Stimulated activated CD4-positive, alpha-beta T cell treated with anti-CD3 and anti-CD28 coated beads, Interleukin-4, amount 100 ng/mL, for 24 hours (primary cell): ENCODE data around the gene LSMEM2.
"Not testable (repeated sequence)": the region's sequence is repeated elsewhere in the genome, so short reads cannot be mapped to it uniquely, and the experiment has no call there.

Experiments used
- DNase-seq: peaks from one replicate; pipeline ENCODE4 v3.0.0-alpha.2; 2020

LSMEM2 gene

DNA sequence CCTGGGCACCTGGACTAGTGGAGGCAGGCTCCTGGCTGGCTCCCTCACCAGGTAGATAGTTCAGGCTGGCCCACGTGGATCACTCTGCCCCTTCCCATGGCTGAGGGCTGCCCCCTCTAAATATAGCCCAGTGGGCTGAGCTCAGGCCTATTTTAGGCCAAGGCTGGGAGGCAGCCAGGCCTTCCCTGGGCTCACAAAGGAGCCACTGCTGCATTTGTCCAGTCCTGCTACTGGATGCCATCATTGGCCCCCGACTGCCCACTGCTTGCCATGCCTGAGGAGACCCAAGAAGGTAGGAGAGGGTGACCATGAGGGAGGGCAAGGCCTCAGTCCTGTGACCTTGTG lies at the start of gene LSMEM2:
LSMEM2 (plus strand) TSS at position 208 of the 345 bp plus-strand sequence; CDS start at position 235, 27 bp downstream.
- DNase-seq = no peak

DNA sequence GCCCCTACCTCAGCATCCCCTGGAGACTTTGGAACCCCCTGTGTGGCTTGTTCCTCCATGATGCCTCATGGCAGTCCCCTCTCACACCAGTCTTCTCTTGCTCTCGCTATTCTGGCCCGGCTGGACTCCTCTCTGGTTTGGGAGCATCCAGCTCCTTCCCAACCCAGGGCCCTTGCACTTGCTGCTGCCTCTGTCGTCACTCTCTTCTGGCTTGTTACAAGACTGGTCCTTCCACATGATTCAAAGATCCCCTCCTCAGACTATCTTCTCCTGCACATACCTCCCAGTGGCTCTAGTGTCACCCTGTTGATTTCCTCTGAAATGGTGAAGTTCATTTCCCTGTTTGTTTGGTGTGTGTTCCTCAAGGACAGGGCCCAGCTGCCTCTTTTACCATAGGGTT lies 49.4 kb upstream of the LSMEM2 start:
- DNase-seq = no peak

DNA sequence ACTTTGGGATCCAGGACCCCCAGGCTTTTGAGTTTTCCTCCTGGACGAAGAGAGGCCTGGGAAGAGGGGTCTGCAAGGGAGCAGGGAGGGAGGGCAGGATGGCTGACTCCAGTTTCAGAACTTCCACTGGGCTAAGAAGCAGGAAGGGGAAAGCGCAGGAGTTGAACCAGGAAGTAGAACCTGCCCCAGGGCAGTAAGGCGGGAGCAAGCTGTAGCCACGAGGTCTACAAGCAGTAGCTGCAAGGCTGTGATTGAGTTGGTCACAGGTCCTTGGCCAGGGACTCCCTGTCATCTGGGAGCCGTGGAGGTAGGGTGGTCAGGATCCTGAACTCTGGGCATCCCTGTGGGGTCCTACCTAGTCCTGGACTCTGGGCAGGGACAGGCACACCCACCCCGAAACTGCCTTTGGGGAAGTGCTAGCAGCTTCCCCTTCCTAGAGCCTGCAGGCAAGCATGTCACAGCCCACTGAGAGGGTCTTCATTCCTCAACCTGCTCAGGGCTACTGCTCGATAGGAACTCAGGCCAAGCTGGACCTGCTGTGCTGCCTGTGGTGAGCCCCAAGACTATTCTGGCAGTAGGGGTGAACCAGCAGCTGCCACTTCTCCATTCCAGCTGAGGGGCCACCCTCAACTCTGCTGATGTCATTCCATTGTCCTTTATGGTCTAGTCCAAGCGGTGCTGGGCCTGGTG lies 48.6 kb upstream of the LSMEM2 start:
- no peak for DNase-seq

DNA sequence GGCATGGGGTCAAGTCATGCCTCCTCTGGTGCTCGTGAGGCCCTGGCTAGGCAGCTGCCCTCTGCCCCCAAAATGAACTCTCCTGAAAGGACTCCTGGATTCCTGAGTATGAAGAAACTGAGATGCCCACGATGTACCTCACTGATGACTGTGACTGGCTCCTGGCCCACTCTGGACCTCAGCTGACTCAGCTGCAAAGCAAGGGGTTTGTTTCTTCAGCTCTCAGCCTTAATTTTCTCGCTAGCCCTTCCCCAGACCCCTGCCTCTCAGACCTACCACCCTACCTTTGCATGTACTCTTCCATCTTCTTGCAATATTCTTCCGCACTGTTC lies 48.1 kb upstream of the LSMEM2 start:
- DNase-seq = no peak

DNA sequence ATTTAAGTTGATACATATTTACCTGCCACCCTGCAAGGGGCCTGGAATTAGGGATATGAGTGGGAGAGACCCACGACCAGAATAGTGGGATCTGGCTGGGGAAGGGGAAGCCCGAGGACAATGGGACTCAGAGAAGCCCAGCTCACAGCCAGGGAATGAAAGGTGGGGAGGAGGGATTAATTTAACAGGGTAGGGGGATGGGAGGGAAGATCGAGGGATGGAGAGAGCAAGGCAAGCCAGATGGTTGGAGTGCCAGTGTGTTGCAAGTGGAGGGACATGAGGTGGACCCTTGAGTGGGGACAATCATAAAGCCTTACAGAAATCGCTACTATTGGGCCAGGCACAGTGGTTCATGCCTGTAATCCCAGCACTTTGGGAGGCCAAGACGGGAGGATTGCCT lies 47.3 kb upstream of the LSMEM2 start:
- DNase-seq = no peak

GRCh38 chr3:50232303-50232702 lies 46.6 kb upstream of the LSMEM2 start:
- no peak for DNase-seq

GRCh38 chr3:50233176-50233575 lies 45.7 kb upstream of the LSMEM2 start:
- no peak for DNase-seq

GRCh38 chr3:50235716-50236483 lies 43.0 kb upstream of the LSMEM2 start, which contains the start of gene GNAI2:
TSS of gene GNAI2 (plus strand) at chr3:50236204. CDS start at chr3:50236336, 132 bp downstream.
- peak; percentile 99 for DNase-seq

- no peak for DNase-seq
Measured at GRCh38 chr3:50236484-50237132, 42.3 kb upstream of the LSMEM2 start.

DNA sequence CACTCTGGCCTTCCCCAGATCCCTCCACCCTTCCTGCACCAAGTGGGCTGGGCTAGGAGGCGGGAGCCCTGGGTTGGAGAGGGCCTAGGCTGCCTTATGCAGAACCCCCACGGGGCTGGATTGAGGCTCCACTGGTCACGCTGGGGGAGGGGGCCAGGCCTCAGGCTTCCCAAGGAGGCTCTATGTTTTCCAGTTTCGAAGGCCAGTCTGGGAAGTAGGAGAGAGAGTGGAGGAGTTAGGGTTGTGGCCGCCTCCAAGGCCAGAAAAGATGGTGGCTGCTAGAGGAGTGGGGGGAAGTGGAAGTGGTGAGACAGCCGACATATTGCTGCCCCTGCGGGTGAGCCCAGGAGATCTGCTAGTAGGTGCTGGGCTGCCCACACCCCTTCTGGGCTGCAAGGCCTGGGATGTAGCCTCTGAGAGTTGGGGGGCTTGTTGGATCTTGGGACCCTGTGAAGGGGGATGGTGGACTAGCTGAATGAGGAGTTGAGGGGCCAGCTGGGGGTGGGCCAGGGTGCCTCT lies 41.7 kb upstream of the LSMEM2 start:
- DNase-seq = peak; percentile 27

DNA sequence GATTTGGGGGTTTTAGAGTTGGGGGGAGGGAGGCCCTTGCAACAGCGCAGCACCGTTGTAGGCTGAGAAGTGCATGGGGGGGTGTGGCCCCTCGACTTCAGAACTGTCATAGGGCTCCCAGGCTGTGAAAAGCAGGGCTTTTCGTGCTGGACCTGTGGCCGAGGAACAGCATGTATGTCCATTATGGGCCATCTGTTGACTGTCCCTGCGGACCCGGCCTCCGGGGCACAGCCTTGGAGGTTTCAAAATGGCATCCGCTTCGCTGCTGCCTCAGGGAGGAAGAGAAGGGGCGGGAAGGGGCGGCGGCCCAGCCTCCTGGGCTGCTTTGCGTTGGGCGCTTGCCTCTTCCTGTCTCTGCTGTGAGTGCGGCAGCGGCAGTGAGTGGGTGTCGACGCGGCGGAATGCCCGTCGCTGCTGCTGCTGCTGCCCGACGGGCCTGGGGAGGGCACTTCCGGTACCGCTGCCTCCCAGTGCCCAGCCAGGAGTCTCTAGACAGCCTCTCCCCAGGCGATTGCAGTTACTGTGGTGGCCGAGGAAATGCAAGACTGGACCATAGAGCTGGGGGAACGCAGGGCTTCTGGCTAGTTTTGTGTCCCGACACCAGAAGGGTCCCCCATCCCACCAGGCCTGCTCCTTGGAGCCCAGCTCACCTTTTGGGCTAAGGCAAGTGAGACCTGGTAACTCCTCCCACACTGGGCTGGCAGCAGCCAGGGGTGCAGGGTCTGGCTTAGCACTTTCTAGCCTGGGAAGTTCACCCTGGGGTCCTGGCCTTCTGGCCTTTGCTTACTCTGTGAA lies 40.9 kb upstream of the LSMEM2 start:
- DNase-seq = peak; percentile 89

DNA sequence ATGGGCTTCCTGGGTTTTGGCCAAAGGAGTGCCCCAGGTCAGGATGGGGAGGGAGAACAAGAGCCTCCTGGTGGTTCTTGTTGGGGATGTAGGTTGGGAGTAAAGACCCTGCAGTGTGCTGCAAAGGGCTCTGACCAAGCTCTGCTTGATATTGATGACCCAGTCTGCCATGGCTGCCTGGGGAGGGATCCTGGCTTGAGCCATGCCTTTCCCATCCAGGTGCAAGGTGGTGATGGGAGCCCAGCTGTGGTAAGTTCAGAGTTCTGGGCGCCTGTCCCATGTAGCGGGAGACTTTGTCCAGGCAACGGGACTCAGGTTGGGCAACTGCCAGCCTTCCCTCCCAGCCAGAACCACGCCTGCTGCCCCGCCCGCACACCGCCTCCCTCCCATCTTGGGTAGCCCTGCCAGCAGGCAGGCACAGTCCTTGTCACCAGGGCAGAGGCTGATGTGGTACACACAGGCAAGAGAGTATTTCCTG lies 40.3 kb upstream of the LSMEM2 start:
- peak; percentile 26 for DNase-seq

- no peak for DNase-seq
Measured at GRCh38 chr3:50239649-50240048, 39.2 kb upstream of the LSMEM2 start.

DNA sequence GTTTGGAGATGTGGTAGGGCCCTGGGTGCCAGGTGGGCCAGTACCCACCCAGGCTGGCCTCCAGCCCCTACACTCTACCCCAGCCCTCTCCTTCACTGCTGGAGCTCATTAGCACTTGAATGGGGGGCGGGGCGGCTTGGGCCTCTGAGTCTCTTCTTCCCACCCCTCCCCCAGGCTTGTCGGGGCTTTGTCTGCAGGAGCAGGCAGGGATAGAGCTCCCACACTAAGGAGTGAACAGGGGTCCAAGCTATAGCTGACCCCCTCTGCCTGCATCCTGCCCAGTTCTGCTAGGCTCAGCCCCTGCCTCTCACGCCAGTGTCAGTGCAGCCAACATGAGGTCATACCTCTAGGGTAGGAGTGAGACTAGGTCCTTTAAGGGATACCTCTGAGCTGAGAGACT lies 37.7 kb upstream of the LSMEM2 start:
- no peak for DNase-seq

GRCh38 chr3:50241713-50242380 lies 37.0 kb upstream of the LSMEM2 start:
- DNase-seq = no peak

- DNase-seq = no peak
Measured at GRCh38 chr3:50242381-50242770, 36.5 kb upstream of the LSMEM2 start.

DNA sequence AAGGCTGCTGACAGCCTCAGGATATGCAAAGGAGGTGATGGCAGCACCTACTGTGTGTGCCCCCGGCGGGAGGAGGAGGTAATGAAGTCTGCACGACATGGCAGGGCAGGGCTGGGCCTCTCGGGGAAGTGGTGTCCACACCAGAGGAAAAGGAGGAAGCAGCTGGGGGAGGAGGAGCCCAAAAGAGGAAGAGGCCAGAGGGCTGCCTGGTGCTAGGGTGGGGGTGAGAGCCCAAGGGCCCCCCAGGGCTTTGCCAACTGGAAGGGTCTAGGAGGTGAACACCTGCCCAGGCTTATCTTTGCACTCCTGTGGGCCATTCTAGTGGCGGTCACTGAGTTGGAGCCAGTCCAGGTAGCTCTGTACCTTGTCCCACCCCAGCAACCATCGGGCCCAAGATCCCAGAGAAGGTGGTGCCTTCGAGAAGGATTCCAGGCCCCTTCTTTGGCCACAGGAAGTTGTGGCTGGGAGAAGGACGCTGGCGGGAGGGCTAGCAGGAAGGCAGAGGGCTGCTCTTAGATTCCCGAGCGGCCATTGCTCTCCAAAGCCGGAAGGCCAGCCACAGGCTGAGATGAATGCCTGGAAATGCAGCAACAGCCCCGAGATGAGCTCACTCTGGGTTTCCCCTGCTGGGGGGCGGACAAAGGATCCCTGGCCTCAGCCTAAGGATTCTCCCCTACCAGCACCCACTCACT lies 35.9 kb upstream of the LSMEM2 start:
- peak; percentile 60 for DNase-seq

DNA sequence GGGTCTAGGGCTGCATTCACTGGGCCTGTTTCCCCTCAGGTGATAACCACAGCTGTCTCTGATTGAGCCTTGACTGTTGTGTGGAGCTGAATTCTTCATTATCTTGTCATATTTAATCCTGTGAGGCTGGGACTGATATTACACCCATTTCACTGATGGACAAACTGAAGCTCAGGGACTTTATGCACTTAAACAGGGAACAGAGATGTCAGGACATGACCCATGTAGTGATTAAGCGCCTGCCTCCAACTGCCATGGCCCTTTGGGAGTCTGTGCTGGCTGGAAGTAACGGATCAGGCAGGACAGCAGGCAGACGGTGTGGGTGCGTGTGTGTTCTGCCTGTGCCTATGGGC lies 35.4 kb upstream of the LSMEM2 start:
- DNase-seq = no peak

GRCh38 chr3:50244813-50245212 lies 34.1 kb upstream of the LSMEM2 start:
- not testable (repeated sequence) for DNase-seq

DNA sequence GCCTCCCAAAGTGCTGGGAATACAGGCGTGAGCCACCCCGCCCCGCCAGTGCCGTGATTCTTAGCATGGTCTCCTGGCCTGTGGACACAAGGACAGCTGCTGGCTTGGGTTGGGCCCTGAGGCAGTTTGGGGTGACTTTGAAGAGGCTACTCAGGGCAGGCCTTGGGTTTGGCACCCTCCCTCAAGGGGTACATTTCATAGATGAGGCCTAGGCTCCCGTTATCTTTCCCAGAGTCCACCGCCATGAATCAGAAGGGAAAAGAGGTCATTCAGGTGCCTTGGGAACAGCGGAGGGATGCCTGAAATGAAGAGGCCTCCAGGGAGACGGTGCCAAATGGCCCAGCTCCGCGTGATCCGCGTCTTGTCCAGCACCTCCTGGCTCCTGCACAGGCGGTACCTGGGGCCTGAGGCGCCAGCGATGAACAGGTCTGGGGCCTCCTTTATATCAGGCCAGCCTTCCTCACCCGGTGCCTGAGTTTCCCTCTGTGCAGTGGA lies 33.6 kb upstream of the LSMEM2 start:
- DNase-seq = no peak

DNA sequence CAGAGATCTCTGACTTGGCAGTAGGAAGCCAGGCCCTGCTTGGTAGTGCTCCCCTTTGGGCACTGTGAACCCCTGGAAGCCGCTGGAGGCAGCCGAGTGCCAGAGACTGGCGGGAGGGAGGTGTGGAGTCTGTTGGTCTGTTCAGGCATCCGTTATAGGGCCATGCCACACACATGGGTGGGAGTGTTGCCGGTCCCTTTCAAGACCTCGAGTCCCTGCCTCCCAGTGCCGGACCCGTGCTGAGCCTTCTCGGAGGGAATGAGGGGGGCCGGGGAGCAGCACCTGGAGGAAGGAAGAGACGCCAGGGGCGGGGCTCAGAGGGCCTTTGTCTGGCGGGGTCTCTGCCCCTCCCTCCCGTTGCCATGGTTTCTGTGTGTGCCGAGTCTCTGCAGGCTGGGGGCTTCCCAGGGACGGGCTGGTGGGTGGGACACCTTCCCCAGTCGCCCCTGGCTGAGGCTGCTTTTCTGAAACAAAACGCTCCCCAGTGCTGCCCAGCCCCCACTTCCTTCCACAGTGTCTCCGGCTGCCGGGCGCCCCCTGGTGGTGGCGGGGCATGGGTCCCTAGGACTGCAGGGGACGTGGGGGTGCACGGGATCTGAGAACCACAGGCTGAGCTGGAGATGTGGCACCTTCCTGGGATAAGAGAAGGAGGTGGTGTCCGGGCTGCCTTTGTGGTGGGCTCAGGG lies 32.9 kb upstream of the LSMEM2 start:
- peak; percentile 96 for DNase-seq
